ENCODE data around the gene ADARB2.

DNA sequence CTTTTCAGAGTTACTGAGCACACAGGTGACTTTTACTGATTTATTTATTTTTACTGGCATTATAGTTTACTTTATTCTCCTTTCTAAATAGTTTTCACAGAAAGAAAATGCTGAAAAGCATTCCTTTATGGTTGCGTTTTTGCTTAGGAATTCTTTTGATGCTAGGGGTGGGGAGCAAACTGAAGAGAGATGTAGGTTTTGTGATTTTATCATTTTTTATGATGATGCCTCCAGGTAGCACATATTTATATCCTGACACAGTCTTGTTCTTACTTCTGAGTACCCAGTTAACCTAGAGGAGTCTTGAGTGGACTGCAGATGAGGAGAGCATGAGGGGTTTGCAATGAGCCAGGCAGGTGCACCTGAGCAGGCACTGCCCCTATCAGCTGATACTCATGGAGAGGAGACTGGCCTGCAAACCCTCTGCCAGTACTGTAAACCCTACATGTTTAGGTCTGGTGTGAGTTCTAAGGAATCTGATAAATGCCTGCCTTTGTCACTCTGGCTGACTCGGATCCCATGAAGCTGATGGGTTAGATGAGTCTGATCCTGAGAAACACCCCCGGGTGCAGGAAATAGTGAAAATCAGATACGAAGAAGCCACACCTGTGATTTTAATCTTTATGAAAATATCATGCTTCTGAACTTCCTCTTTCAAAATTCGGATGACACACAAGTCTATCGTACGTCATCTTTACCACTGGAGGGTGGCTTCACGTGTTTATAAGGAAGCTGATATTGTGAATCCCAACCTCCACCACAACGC, 378.3 kb downstream of the ADARB2 start:
- TF ChIP-seq POLR2AphosphoS5 (IDR thresholded peaks at IDR 0.05) (no peak), EP300 (IDR thresholded peaks at IDR 0.05) (no peak)
- TF ChIP-seq, protein P1, sequence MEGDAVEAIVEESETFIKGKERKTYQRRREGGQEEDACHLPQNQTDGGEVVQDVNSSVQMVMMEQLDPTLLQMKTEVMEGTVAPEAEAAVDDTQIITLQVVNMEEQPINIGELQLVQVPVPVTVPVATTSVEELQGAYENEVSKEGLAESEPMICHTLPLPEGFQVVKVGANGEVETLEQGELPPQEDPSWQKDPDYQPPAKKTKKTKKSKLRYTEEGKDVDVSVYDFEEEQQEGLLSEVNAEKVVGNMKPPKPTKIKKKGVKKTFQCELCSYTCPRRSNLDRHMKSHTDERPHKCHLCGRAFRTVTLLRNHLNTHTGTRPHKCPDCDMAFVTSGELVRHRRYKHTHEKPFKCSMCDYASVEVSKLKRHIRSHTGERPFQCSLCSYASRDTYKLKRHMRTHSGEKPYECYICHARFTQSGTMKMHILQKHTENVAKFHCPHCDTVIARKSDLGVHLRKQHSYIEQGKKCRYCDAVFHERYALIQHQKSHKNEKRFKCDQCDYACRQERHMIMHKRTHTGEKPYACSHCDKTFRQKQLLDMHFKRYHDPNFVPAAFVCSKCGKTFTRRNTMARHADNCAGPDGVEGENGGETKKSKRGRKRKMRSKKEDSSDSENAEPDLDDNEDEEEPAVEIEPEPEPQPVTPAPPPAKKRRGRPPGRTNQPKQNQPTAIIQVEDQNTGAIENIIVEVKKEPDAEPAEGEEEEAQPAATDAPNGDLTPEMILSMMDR (IDR thresholded peaks at IDR 0.05) = no peak

All from esophagus muscularis mucosa (tissue), 4 donors.